MM.1S (cell line): ENCODE measurements around the gene PPIF.

ENCODE experiments used
- DNase-seq: peaks from one replicate; pipeline ENCODE4 v3.0.0-alpha.2; 2015
- H2AFZ ChIP-seq: fragments of 300-600 bp; sonication (generic); 2 replicates; pipeline ENCODE4 v1.6.0; 2016; ENCODE audit warnings: antibody characterized with exemption, low read length
- H3F3A ChIP-seq: fragments of 300-600 bp; sonication (generic); 2 replicates; pipeline ENCODE4 v1.6.1; 2016; ENCODE audit warnings: mild to moderate bottlenecking, antibody characterized with exemption, low read length, moderate library complexity, mixed read lengths; ENCODE audit not compliant: insufficient read depth
- H3K27ac ChIP-seq: fragments of 300-600 bp; sonication (generic); 2 replicates; pipeline ENCODE4 v1.5.1; 2016; ENCODE audit warnings: mild to moderate bottlenecking, low read length
- H3K27me3 ChIP-seq: fragments of 300-600 bp; sonication (generic); replicated peaks from 2 replicates; pipeline ENCODE4 v1.6.0; 2016; ENCODE audit warnings: low read length; ENCODE audit not compliant: insufficient read depth
- H3K36me3 ChIP-seq: fragments of 300-600 bp; sonication (generic); replicated peaks from 2 replicates; pipeline ENCODE4 v1.6.1; 2016; ENCODE audit warnings: mild to moderate bottlenecking, low read length, mixed read lengths; ENCODE audit not compliant: insufficient read depth
- H3K4me1 ChIP-seq: fragments of 300-600 bp; sonication (generic); 2 replicates; pipeline ENCODE4 v1.6.1; 2016; ENCODE audit warnings: low read length, mixed read lengths
- H3K4me2 ChIP-seq: fragments of 300-600 bp; sonication (generic); 2 replicates; pipeline ENCODE4 v1.6.0; 2016; ENCODE audit warnings: low read depth, low read length
- H3K4me3 ChIP-seq: fragments of 300-600 bp; sonication (generic); 2 replicates; pipeline ENCODE4 v1.5.1; 2016; ENCODE audit warnings: low read length, mixed read lengths
- H3K79me2 ChIP-seq: fragments of 300-600 bp; sonication (generic); 2 replicates; pipeline ENCODE4 v1.6.1; 2016; ENCODE audit warnings: mixed run types, low read length, mixed read lengths
- H3K9ac ChIP-seq: fragments of 300-600 bp; sonication (generic); 2 replicates; pipeline ENCODE4 v1.6.1; 2016; ENCODE audit warnings: low read length, mixed read lengths
- H3K9me2 ChIP-seq: fragments of 300-600 bp; sonication (generic); replicated peaks from 2 replicates; pipeline ENCODE4 v1.6.1; 2016; ENCODE audit warnings: mild to moderate bottlenecking, low read length, mixed read lengths; ENCODE audit not compliant: insufficient read depth
- H3K9me3 ChIP-seq: fragments of 300-600 bp; sonication (generic); replicated peaks from 2 replicates; pipeline ENCODE4 v1.6.1; 2016; ENCODE audit warnings: mild to moderate bottlenecking, low read length, mixed read lengths; ENCODE audit not compliant: insufficient read depth
- H4K20me1 ChIP-seq: fragments of 300-600 bp; sonication (generic); 2 replicates; pipeline ENCODE4 v1.6.1; 2016; ENCODE audit warnings: mild to moderate bottlenecking, low read length, moderate library complexity, mixed read lengths; ENCODE audit not compliant: insufficient read depth
- CTCF ChIP-seq: fragments of 300-600 bp; sonication (generic); IDR thresholded peaks from 2 replicates; pipeline ENCODE4 v1.5.1; 2016; ENCODE audit warnings: antibody characterized with exemption, low read length, mixed read lengths
- EZH2 ChIP-seq: fragments of 300-600 bp; sonication (generic); optimal IDR thresholded peaks from 2 replicates; pipeline ENCODE3; 2017; ENCODE audit warnings: low read depth, mild to moderate bottlenecking, antibody characterized with exemption, low read length, mixed read lengths
- EZH2phosphoT487 ChIP-seq: fragments of 300-600 bp; sonication (generic); IDR thresholded peaks from 2 replicates; pipeline ENCODE4 v1.6.1; 2018; ENCODE audit warnings: antibody characterized with exemption, low read length

Gene PPIF

GRCh38 chr10:79403441-79404230 is 56.4 kb downstream of the PPIF start:
- H3F3A ChIP-seq = no peaks in the 10 kb centered on the region
- no peak for DNase-seq
- no peak overlapping the region for H2AFZ ChIP-seq
- H3K4me2 ChIP-seq = no peak overlapping the region
- H3K79me2 ChIP-seq = no peaks in the 10 kb centered on the region
- H3K27ac ChIP-seq = no peak overlapping the region
- no peaks in the 10 kb centered on the region for H4K20me1 ChIP-seq
- peaks cover 10% of the 10 kb centered on the region for H3K4me1 ChIP-seq
- H3K27me3 ChIP-seq = no peaks in the 10 kb centered on the region
- no peaks in the 10 kb centered on the region for H3K36me3 ChIP-seq
- H3K9ac ChIP-seq = no peak overlapping the region
- no peak for TF ChIP-seq EZH2
- no peak for TF ChIP-seq CTCF
- TF ChIP-seq EZH2phosphoT487 = no peak
- no peak overlapping the region for H3K4me3 ChIP-seq
- no peaks in the 10 kb centered on the region for H3K9me2 ChIP-seq
- no peaks in the 10 kb centered on the region for H3K9me3 ChIP-seq

GRCh38 chr10:79404231-79404609 is 57.0 kb downstream of the PPIF start:
- no peaks in the 10 kb centered on the region for H3K27me3 ChIP-seq
- DNase-seq = no peak
- no peaks in the 10 kb centered on the region for H3K79me2 ChIP-seq
- no peaks in the 10 kb centered on the region for H3F3A ChIP-seq
- H2AFZ ChIP-seq = no peak overlapping the region
- H3K4me1 ChIP-seq = peaks cover 10% of the 10 kb centered on the region
- no peak for TF ChIP-seq CTCF
- TF ChIP-seq EZH2phosphoT487 = no peak
- TF ChIP-seq EZH2 = no peak
- no peaks in the 10 kb centered on the region for H3K9me3 ChIP-seq
- no peaks in the 10 kb centered on the region for H4K20me1 ChIP-seq
- H3K4me2 ChIP-seq = no peak overlapping the region
- H3K9ac ChIP-seq = no peak overlapping the region
- no peak overlapping the region for H3K4me3 ChIP-seq
- no peaks in the 10 kb centered on the region for H3K9me2 ChIP-seq
- H3K36me3 ChIP-seq = no peaks in the 10 kb centered on the region
- no peak overlapping the region for H3K27ac ChIP-seq

- Histone ChIP-seq H3K4me1 (peaks cover 10% of the 10 kb centered on the region), H3F3A (no peaks in the 10 kb centered on the region), H4K20me1 (no peaks in the 10 kb centered on the region), H3K4me3 (no peak overlapping the region), H3K4me2 (no peak overlapping the region), H3K79me2 (no peaks in the 10 kb centered on the region), H3K9me2 (no peaks in the 10 kb centered on the region), H3K9me3 (no peaks in the 10 kb centered on the region), H3K36me3 (no peaks in the 10 kb centered on the region), H2AFZ (no peak overlapping the region), H3K9ac (no peak overlapping the region), H3K27me3 (no peaks in the 10 kb centered on the region), H3K27ac (no peak overlapping the region)
- DNase-seq = no peak
- TF ChIP-seq EZH2 = no peak
- TF ChIP-seq EZH2phosphoT487 = no peak
- no peak for TF ChIP-seq CTCF
Measured at GRCh38 chr10:79404690-79405131, 57.4 kb downstream of the PPIF start.
